HepG2 (cell line): ENCODE measurements around the gene ZNF574. TPM values are rescaled to one million over a fixed set of nuclear protein-coding genes. Genes with fewer than 3 reads are reported as not detected.

Experiments used
- ATAC-seq: fragments of 200-7000 bp; cut with Tn5 transposase; 3 replicates; pipeline ENCODE4 v1.9.1; 2020; ENCODE audit warnings: mild to moderate bottlenecking, moderate library complexity
- BruUV-seq: library from RNA; stranded (reverse); fragments of 400-500 nt; replicated peaks from 2 replicates; lab custom pipeline; 2021; lab: Mats Ljungman, UMichigan
- CTCF ChIA-PET: fragments of 300-600 bp; formaldehyde crosslinking; extraction: SDS; loops from one replicate; lab custom pipeline; 2021; ENCODE audit warnings: low total read pairs, inconsistent platforms, low intra/inter-chr PET ratio; lab: Yijun Ruan, JAX
- POLR2A ChIA-PET: fragments of 350-600 bp; sonication (Branson Sonifier 250); formaldehyde crosslinking; loops from one replicate; lab custom pipeline; 2020; ENCODE audit warnings: antibody characterized with exemption, inconsistent platforms; lab: Yijun Ruan, JAX
- DNase-seq: peaks from one replicate; pipeline ENCODE4 v3.0.0-alpha.2; 2015; ENCODE audit warnings: low spot score
- FAIRE-seq: peaks from 3 replicates; lab custom pipeline; 2011; peaks lifted over from hg19 to GRCh38; lab: Jason Lieb, UNC
- H2AFZ ChIP-seq: one replicate; pipeline ENCODE4 v1.6.1; 2011; ENCODE audit warnings: low read length, inconsistent platforms
- H3K27ac ChIP-seq: fragments of 300-600 bp; 3 replicates; pipeline ENCODE4 v1.8.0; 2011; ENCODE audit warnings: mixed run types, mild to moderate bottlenecking, mixed read lengths, low read length, inconsistent platforms; ENCODE audit not compliant: insufficient read depth; ENCODE audit errors: extremely low read length
- H3K27me3 ChIP-seq, 2 experiments: fragments of 200-600 bp in 1 of 2; 2 replicates in 1 of 2; 3 replicates in 1 of 2; pipeline versions ENCODE4 v1.6.0 to v1.8.0; 2011; ENCODE audit warnings: low read length in 2 of 2, mild to moderate bottlenecking in 2 of 2, moderate library complexity in 2 of 2, inconsistent platforms in 1 of 2; ENCODE audit not compliant: insufficient read depth in 2 of 2, control insufficient read depth in 1 of 2
- H3K36me3 ChIP-seq, 2 experiments: fragments of 200-600 bp in 1 of 2; replicated peaks in 1 of 2; 2 replicates in 1 of 2; 3 replicates in 1 of 2; pipeline versions ENCODE4 v1.5.1 to v1.8.0; 2011; ENCODE audit warnings: low read length in 2 of 2, inconsistent platforms in 1 of 2; ENCODE audit not compliant: insufficient read depth in 2 of 2, control insufficient read depth in 1 of 2
- H3K4me1 ChIP-seq: 2 replicates; pipeline ENCODE4 v1.5.1; 2012; ENCODE audit warnings: low read length, inconsistent platforms; ENCODE audit not compliant: insufficient read depth
- H3K4me2 ChIP-seq: 2 replicates; pipeline ENCODE4 v1.6.0; 2011; ENCODE audit warnings: low read depth, low read length, inconsistent platforms
- H3K4me3 ChIP-seq, 3 experiments: fragments of 200-600 bp in 1 of 3; sonication (generic), shearing (Covaris generic) in 1 of 3; replicated peaks in 1 of 3; 2 replicates each; pipeline ENCODE4 v1.5.1; 2011 to 2016; ENCODE audit warnings: low read length in 3 of 3, inconsistent platforms in 2 of 3, low read depth in 2 of 3, mild to moderate bottlenecking in 2 of 3, control low read depth in 1 of 3, mixed read lengths in 1 of 3; ENCODE audit not compliant: insufficient read depth in 1 of 3
- H3K79me2 ChIP-seq: one replicate; pipeline ENCODE4 v1.6.1; 2011; ENCODE audit warnings: low read length, inconsistent platforms; ENCODE audit not compliant: insufficient read depth
- H3K9ac ChIP-seq: 2 replicates; pipeline ENCODE4 v1.6.0; 2011; ENCODE audit warnings: mild to moderate bottlenecking, low read depth, low read length, inconsistent platforms; ENCODE audit not compliant: insufficient read depth
- H3K9me3 ChIP-seq: 2 replicates; pipeline ENCODE4 v1.5.1; 2012; ENCODE audit warnings: mild to moderate bottlenecking, low read length
- H4K20me1 ChIP-seq: 2 replicates; pipeline ENCODE4 v1.6.0; 2011; ENCODE audit warnings: inconsistent platforms, mild to moderate bottlenecking, low read length, moderate library complexity; ENCODE audit not compliant: insufficient read depth
- ZNF20 ChIP-seq: sonication (generic); formaldehyde crosslinking; IDR thresholded peaks from 2 replicates; pipeline ENCODE4 v1.4.0; 2020; ENCODE audit warnings: mild to moderate bottlenecking, moderate library complexity, missing genetic modification reagents
- ZNF629 ChIP-seq: sonication (generic); formaldehyde crosslinking; conservative IDR thresholded peaks from 2 replicates; pipeline ENCODE4 v1.5.0; 2020; ENCODE audit warnings: missing genetic modification reagents
- ZSCAN31 ChIP-seq: sonication (generic); formaldehyde crosslinking; IDR thresholded peaks from 2 replicates; pipeline ENCODE4 v1.5.0; 2020; ENCODE audit warnings: low read depth, mild to moderate bottlenecking, missing genetic modification reagents
- WGBS: methylation state at CpG from one replicate; pipeline ENCODE4 v1.1.6; 2017; ENCODE audit warnings: low lambda C conversion rate; 5-methylcytosine and 5-hydroxymethylcytosine counted together
- in situ Hi-C: cut with HindIII; loops from 2 replicates; pipeline ENCODE4 v1.10.0; 2017; ENCODE audit warnings: low pct_unique_long_range_greater_than_20kb; ENCODE audit not compliant: extremely low pct_ligation_motif_present
- intact Hi-C: fragments of 100-400 bp; cut with micrococcal nuclease; formaldehyde crosslinking; loops from one replicate; pipeline ENCODE4 v1.10.0; 2022; ENCODE audit not compliant: unreplicated experiment
- polyA plus RNA-seq, 8 experiments: library from polyadenylated mRNA; depleted of rRNA in 3 of 8; stranded (reverse) in 7 of 8; unstranded in 1 of 8; fragments of >200 nt; fragmentation: Illumina TruSeq in 4 of 8; extraction: Trizol in 4 of 8; gene quantifications; 2 replicates each; pipeline versions ENCODE4 v1.2.1 to v1.2.3, GENCODE V29; 2011 to 2016; ENCODE audit warnings: low read depth in 4 of 8, missing spikeins in 1 of 8, mixed read lengths in 1 of 8; ENCODE audit not compliant: insufficient read depth in 1 of 8
- total RNA-seq, 5 experiments: library from RNA; depleted of rRNA; stranded (reverse); fragments of >200 nt; fragmentation: Illumina TruSeq; extraction: Trizol; gene quantifications; 2 replicates each; pipeline ENCODE4 v1.2.3, GENCODE V29; 2016; ENCODE audit warnings: low read depth in 1 of 5
- TF ChIP-seq, protein P1 (sequence below): fragments of 450-650 bp; IDR thresholded peaks from 2 replicates; pipeline ENCODE4 v1.6.1; 2016

Gene ZNF574
- total and polyA plus RNA-seq, 2 of the 13 experiments (the other 11 are each of a cell fraction or from before 2014, with no cell fraction given): 7.7 to 7.9 TPM

GRCh38 chr19:42110658-42111057 is 34.7 kb downstream of the ZNF574 start:
- 23% methylated on average over 1 of the region's 1 CpG for WGBS
- BruUV-seq: no TSS peak
- intact Hi-C loops (no loop called here), in situ Hi-C loops (no loop called here)
- no peak overlapping the region for H3K27ac ChIP-seq
- no peaks in the 10 kb centered on the region for H3K36me3 ChIP-seq
- no peaks in the 10 kb centered on the region for H3K9me3 ChIP-seq
- FAIRE-seq (no peak), ATAC-seq (no peak), DNase-seq (no peak)
- TF ChIP-seq ZNF20 (CRISPR knock-in tag) (no peak), ZNF629 (CRISPR knock-in tag) (0 out of 2 replicates have a peak, but pooled peaks have one; percentile 46)
- H3K9ac ChIP-seq: no peak overlapping the region
- H3K4me3 ChIP-seq: no peak overlapping the region
- H2AFZ ChIP-seq: no peak overlapping the region
- no peak overlapping the region for H3K4me2 ChIP-seq
- H4K20me1 ChIP-seq: no peaks in the 10 kb centered on the region
- H3K27me3 ChIP-seq: peaks cover 2 to 3% of the 10 kb centered on the region in 2 experiments; a peak in 4 of 5 replicates
- H3K79me2 ChIP-seq: no peaks in the 10 kb centered on the region
- ChIA-PET CTCF (no interaction called here), POLR2A (no interaction called here)
- no peaks in the 10 kb centered on the region for H3K4me1 ChIP-seq

- CTCF ChIA-PET: no interaction called here
- DNase-seq (no peak), FAIRE-seq (no peak), ATAC-seq (no peak)
- Histone ChIP-seq H2AFZ (no peak overlapping the region), H3K27me3 (peaks cover 2 to 3% of the 10 kb centered on the region in 2 experiments; a peak in 4 of 5 replicates), H3K9me3 (no peaks in the 10 kb centered on the region), H4K20me1 (no peaks in the 10 kb centered on the region), H3K9ac (no peak overlapping the region), H3K4me3 (no peak overlapping the region), H3K4me2 (no peak overlapping the region), H3K79me2 (no peaks in the 10 kb centered on the region), H3K27ac (no peak overlapping the region), H3K4me1 (no peaks in the 10 kb centered on the region), H3K36me3 (no peaks in the 10 kb centered on the region)
- in situ Hi-C loops: no loop called here
- no TSS peak for BruUV-seq
- POLR2A ChIA-PET: no interaction called here
- intact Hi-C loops: no loop called here
- WGBS: 0% methylated on average over 1 of the region's 1 CpG
- no peak for TF ChIP-seq ZSCAN31
- TF ChIP-seq, protein P1, sequence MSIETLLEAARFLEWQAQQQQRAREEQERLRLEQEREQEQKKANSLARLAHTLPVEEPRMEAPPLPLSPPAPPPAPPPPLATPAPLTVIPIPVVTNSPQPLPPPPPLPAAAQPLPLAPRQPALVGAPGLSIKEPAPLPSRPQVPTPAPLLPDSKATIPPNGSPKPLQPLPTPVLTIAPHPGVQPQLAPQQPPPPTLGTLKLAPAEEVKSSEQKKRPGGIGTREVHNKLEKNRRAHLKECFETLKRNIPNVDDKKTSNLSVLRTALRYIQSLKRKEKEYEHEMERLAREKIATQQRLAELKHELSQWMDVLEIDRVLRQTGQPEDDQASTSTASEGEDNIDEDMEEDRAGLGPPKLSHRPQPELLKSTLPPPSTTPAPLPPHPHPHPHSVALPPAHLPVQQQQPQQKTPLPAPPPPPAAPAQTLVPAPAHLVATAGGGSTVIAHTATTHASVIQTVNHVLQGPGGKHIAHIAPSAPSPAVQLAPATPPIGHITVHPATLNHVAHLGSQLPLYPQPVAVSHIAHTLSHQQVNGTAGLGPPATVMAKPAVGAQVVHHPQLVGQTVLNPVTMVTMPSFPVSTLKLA: 0 out of 2 replicates have a peak, but pooled peaks have one; percentile 8
Measured at GRCh38 chr19:42111384-42111783, 35.4 kb downstream of the ZNF574 start.
